HFFc6 (cell line): Measurements from ENCODE around the gene PCP2. TPM values are rescaled to one million over a fixed set of nuclear protein-coding genes. Genes with fewer than 3 reads are reported as not detected.

Source experiments
- DNase-seq: peaks from one replicate; pipeline ENCODE4 v3.0.0-alpha.2; 2018
- H3K27ac Mint-ChIP-seq: 2 replicates; pipeline ENCODE4 v1.8.0; 2020; ENCODE audit warnings: mild to moderate bottlenecking, mixed read lengths
- H3K27me3 Mint-ChIP-seq: 2 replicates; pipeline ENCODE4 v1.8.0; 2021; ENCODE audit warnings: mild to moderate bottlenecking, moderate library complexity, mixed read lengths; ENCODE audit not compliant: insufficient read depth
- H3K36me3 Mint-ChIP-seq: 2 replicates; pipeline ENCODE4 v1.8.0; 2021; ENCODE audit warnings: low read depth, mixed read lengths
- H3K4me1 Mint-ChIP-seq: 2 replicates; pipeline ENCODE4 v1.8.0; 2020; ENCODE audit warnings: low read depth, mixed read lengths
- H3K4me3 Mint-ChIP-seq: 2 replicates; pipeline ENCODE4 v1.8.0; 2020; ENCODE audit warnings: mild to moderate bottlenecking, moderate library complexity, mixed read lengths
- H3K9me3 Mint-ChIP-seq: 2 replicates; pipeline ENCODE4 v1.8.0; 2020; ENCODE audit warnings: mild to moderate bottlenecking, mixed read lengths
- CTCF ChIP-seq: fragments of 200-600 bp; sonication (generic); IDR thresholded peaks from 2 replicates; pipeline ENCODE4 v1.5.0; 2021; ENCODE audit warnings: antibody characterized with exemption, mild to moderate bottlenecking
- total RNA-seq, 6 experiments: library from RNA; stranded (reverse); fragmentation: NEBNext Ultra II Directional; extraction: Animal tissue kit (Norgen Biotek cat#: 25700); gene quantifications; 2 replicates in 1 of 6; 3 replicates in 5 of 6; pipeline ENCODE4 v1.2.3, GENCODE V29; 2021

The PCP2 gene
- total RNA-seq, 6 experiments from 2014 or later = not detected

DNA sequence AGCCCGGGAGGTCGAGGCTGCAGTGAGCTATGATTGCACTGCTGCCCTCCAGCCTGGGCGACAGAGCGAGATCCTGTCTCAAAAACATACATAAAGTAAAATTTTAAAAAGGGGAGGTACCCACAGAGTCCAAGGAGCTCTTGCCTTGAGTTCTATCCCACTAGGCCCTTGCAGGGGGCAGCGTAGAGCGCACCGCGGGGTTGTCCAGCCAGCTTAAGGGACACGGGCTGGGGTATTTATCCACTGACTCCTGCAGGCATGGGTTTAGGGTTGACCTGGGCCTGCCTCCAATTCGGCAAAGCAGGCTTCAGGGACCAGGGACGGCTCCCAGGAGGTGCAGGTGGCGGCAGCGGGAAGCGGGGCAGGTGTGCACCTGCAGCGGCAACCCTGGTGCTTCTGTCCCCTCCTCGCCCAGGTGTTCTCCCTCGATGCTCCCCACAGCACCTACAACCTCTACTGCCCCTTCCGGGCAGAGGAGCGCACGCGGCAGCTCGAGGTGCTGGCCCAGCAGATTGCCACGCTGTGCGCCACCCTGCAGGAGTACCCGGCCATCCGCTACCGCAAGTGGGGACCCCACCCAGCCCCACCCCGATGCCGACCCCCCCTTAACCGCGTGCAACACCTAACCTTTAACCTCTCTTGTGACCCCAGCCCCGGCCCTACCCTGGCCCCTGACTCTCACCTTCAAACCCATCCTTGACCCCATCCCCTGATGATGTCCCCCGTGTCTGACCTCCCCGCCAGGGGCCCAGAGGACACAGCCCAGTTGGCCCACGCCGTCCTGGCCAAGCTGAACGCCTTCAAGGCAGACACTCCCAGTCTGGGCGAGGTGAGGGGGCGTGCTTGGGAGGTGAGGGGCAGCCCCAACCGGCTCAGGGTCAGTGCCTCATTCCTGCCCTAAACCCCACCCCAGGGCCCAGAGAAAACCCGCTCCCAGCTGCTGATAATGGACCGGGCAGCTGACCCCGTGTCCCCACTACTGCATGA is 8.1 kb upstream of the PCP2 start:
- no peaks in the 10 kb centered on the region for H3K36me3 Mint-ChIP-seq
- H3K27me3 Mint-ChIP-seq = peaks cover 11% of the 10 kb centered on the region
- no peak overlapping the region for H3K4me3 Mint-ChIP-seq
- peaks cover 4% of the 10 kb centered on the region; the same call in 1 of the 2 replicates for H3K9me3 Mint-ChIP-seq
- no peak for TF ChIP-seq CTCF
- no peak for DNase-seq
- no peaks in the 10 kb centered on the region for H3K4me1 Mint-ChIP-seq
- H3K27ac Mint-ChIP-seq = no peak overlapping the region

GRCh38 chr19:7640803-7641202 is 7.3 kb upstream of the PCP2 start:
- Mint-ChIP-seq H3K4me1 (no peaks in the 10 kb centered on the region), H3K36me3 (no peaks in the 10 kb centered on the region), H3K27ac (no peak overlapping the region), H3K4me3 (no peak overlapping the region), H3K9me3 (peaks cover 4% of the 10 kb centered on the region; the same call in 1 of the 2 replicates), H3K27me3 (peaks cover 9% of the 10 kb centered on the region)
- no peak for DNase-seq
- no peak for TF ChIP-seq CTCF

DNA sequence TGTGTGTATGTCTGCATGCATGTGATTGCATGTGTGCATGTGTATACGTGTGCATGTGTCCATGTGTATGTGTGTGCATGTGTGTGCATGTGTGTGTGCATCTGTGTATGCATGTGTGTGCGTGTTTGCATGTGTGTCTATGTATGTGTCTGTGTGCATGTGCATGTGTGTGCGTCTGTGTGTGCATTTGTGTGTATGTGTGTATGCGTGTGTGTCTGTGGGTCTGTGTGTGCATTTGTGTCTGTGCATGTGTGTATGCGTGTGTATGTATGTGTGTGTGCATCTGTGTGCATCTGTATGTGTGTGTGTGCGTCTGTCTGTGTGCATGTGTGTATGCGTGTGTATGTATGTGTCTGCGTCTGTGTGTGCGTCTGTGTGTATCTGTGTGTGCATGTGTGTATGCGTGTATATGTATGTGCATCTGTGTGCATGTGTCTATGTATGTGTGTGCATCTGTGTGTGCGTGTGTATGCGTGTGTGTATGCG is 6.4 kb upstream of the PCP2 start:
- Mint-ChIP-seq H3K9me3 (peaks cover 4% of the 10 kb centered on the region; the same call in 1 of the 2 replicates), H3K27ac (no peak overlapping the region), H3K27me3 (peaks cover 4% of the 10 kb centered on the region), H3K4me3 (no peak overlapping the region), H3K4me1 (no peaks in the 10 kb centered on the region), H3K36me3 (no peaks in the 10 kb centered on the region)
- TF ChIP-seq CTCF = no peak
- no peak for DNase-seq

GRCh38 chr19:7638802-7639465 is 5.4 kb upstream of the PCP2 start:
- Mint-ChIP-seq H3K36me3 (no peaks in the 10 kb centered on the region), H3K27me3 (peaks cover 4% of the 10 kb centered on the region), H3K9me3 (peaks cover 4% of the 10 kb centered on the region; the same call in 1 of the 2 replicates), H3K4me3 (no peak overlapping the region), H3K27ac (no peak overlapping the region), H3K4me1 (no peaks in the 10 kb centered on the region)
- no peak for TF ChIP-seq CTCF
- no peak for DNase-seq

GRCh38 chr19:7637374-7638256 is 4.1 kb upstream of the PCP2 start:
- DNase-seq = no peak
- no peak overlapping the region for H3K27ac Mint-ChIP-seq
- no peak for TF ChIP-seq CTCF

More at GRCh38 chr19:7637374-7638256, 4.1 kb upstream of the PCP2 start:
- no peaks in the 10 kb centered on the region for H3K4me1 Mint-ChIP-seq
- H3K36me3 Mint-ChIP-seq = no peaks in the 10 kb centered on the region
- H3K9me3 Mint-ChIP-seq = peaks cover 4% of the 10 kb centered on the region; the same call in 1 of the 2 replicates
- peaks cover 4% of the 10 kb centered on the region for H3K27me3 Mint-ChIP-seq
- H3K4me3 Mint-ChIP-seq = no peak overlapping the region
